Right cardiac atrium (tissue), 5 donors: ENCODE data around the gene SPON1. TPM values are rescaled to one million over a fixed set of nuclear protein-coding genes. Genes with fewer than 3 reads are reported as not detected.
A peak's percentile ranks its signal among the peaks of the same experiment; 100 is the strongest.
"Not testable (repeated sequence)": the region's sequence is repeated elsewhere in the genome, so short reads cannot be mapped to it uniquely, and the experiment has no call there.

Source experiments
- ATAC-seq, 2 donors: fragments of 200-7000 bp; cut with Tn5 transposase; one replicate each; pipeline versions ENCODE4 v1.8.0 to v1.9.1; 2020; ENCODE audit warnings: moderate library complexity in 2 of 2, mild to moderate bottlenecking in 1 of 2
- DNase-seq, 3 donors: peaks; one replicate each; pipeline ENCODE4 v3.0.0-alpha.2; 2020
- H3K27ac ChIP-seq: one replicate; pipeline ENCODE4 v1.5.1; 2013; ENCODE audit warnings: mild to moderate bottlenecking, low read length, control low read depth, moderate library complexity
- H3K27me3 ChIP-seq: one replicate; pipeline ENCODE4 v1.6.1; 2013; ENCODE audit not compliant: control insufficient read depth, insufficient read depth
- H3K4me1 ChIP-seq: one replicate; pipeline ENCODE4 v1.6.1; 2013; ENCODE audit warnings: low read length; ENCODE audit not compliant: control insufficient read depth, insufficient read depth
- H3K4me3 ChIP-seq: one replicate; pipeline ENCODE4 v1.5.1; 2013; ENCODE audit warnings: low read length, control low read depth
- H3K9me3 ChIP-seq: one replicate; pipeline ENCODE4 v1.6.1; 2013; ENCODE audit warnings: low read length; ENCODE audit not compliant: control insufficient read depth
- WGBS: extraction: QIAGEN DNeasy Blood & Tissue Kit; methylation state at CpG from one replicate; pipeline ENCODE4 v1.1.7; 2013; 5-methylcytosine and 5-hydroxymethylcytosine counted together
- intact Hi-C, 4 donors: fragments of 100-400 bp; cut with DNase I; formaldehyde crosslinking; loops; one replicate each; pipeline versions ENCODE4 v1.11.0 to v1.14.0; 2022 to 2023
- polyA plus RNA-seq: library from polyadenylated mRNA; stranded (reverse); fragments of 200-250 nt; gene quantifications from one replicate; pipeline ENCODE4 v1.2.3, GENCODE V29; 2013
- total RNA-seq, 4 donors: library from RNA; stranded (reverse); fragmentation: NEBNext Ultra II Directional; extraction: Animal tissue kit (Norgen Biotek cat#: 25700); gene quantifications; one replicate each; pipeline ENCODE4 v1.2.1, GENCODE V29; 2021
- donor health status: healthy with polysubstance abuse.
- donor health status: DM: no; HTN: yes; CAD: no.
- donor health status: DM: no; HTN: no; CAD: no.
- donor health status: DM: no; HTN: yes; CAD: no; lungs with severe emphysema.
- donor health status: DM: yes; HTN: yes; CAD: no.

Gene SPON1
- total and polyA plus RNA-seq, 5 donors = 12.6 to 32.7 (median 24.7) TPM

DNA sequence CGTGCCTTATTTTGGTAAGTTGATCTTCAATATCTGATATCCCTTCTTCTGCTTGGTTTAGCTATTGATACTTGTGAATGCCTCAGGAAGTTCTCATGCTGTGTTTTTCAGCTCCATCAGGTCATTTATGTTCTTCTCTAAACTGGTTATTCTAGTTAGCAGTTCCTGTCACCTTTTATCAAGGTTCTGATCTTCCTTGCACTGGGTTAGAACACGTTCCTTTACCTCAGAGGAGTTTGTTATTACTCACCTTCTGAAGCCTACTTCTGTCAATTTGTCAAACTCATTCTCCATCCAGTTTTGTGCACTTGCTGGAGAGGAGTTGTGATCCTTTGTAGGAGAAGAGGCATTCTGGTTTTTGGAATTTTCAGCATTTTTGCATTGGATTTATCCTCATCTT lies 126.3 kb downstream of the SPON1 start:
- H3K27ac ChIP-seq, H3K27me3 ChIP-seq, ATAC-seq, H3K4me1 ChIP-seq, intact Hi-C loops, DNase-seq, H3K4me3 ChIP-seq, H3K9me3 ChIP-seq: not testable (repeated sequence)
- WGBS = 92% methylated on average over 2 of the region's 2 CpGs

DNA sequence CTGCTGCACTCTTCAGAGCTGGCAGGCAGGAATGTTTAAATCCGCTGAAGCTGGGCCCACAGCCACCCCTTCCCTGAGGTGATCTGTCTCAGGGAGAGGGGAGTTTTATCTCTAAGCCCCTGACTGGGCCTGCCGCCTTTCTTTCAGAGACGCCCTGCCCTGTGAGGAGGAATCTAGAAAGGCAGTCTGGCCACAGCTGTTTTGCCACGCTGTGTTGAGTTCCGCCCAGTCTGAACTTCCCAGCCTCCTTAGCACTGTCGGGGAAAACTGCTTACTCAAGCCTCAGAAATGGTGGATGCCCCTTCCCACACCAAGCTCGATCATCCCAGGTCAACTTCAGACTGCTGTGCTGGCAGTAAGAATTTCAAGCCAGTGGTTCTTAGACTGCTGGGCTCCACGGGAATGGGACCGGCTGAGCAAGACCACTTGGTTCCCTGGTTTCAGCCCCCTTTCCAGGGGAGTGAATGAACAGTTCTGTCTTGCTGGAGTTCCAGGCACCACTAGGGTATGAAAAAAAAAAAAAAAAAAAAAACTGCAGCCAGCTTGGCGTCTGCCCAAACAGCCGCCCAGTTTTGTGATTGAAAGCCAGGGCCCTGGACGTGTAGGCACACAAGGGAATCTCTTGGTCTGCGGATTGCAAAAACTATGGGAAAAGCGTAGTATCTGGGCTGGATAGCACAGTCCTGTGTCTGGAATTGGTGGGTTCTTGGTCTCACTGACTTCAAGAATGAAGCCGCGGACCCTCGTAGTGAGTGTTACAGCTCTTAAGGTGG lies 127.4 kb downstream of the SPON1 start:
- Histone ChIP-seq H3K27me3 (no peaks in the 10 kb centered on the region), H3K4me3 (no peak overlapping the region), H3K9me3 (no peaks in the 10 kb centered on the region), H3K4me1 (no peaks in the 10 kb centered on the region), H3K27ac (peak overlapping the region; percentile 86)
- WGBS = 62% methylated on average over 17 of the region's 17 CpGs
- peak; percentile 58 to 80 (median 79) for DNase-seq
- intact Hi-C loops = no loop called here
- ATAC-seq = peak; percentile 88 to 90

- WGBS = 69% methylated on average over 8 of the region's 9 CpGs
- H3K27ac ChIP-seq, DNase-seq, H3K9me3 ChIP-seq, H3K27me3 ChIP-seq, H3K4me1 ChIP-seq, ATAC-seq, intact Hi-C loops, H3K4me3 ChIP-seq: not testable (repeated sequence)
Measured at GRCh38 chr11:14090631-14091030, 128.1 kb downstream of the SPON1 start.

- Histone ChIP-seq H3K9me3 (no peaks in the 10 kb centered on the region), H3K4me1 (no peaks in the 10 kb centered on the region), H3K27me3 (no peaks in the 10 kb centered on the region), H3K27ac (no peak overlapping the region), H3K4me3 (no peak overlapping the region)
- intact Hi-C loops = no loop called here
- WGBS = 0% methylated on average over 1 of the region's 1 CpG
- DNase-seq = no peak
- no peak for ATAC-seq
Measured at GRCh38 chr11:14093065-14093464, 130.5 kb downstream of the SPON1 start.

GRCh38 chr11:14094481-14095037 lies 132.0 kb downstream of the SPON1 start:
- Histone ChIP-seq H3K4me3 (no peak overlapping the region), H3K27ac (no peak overlapping the region), H3K27me3 (no peaks in the 10 kb centered on the region), H3K4me1 (no peaks in the 10 kb centered on the region), H3K9me3 (no peaks in the 10 kb centered on the region)
- no peak for ATAC-seq
- intact Hi-C loops = no loop called here
- DNase-seq = no peak
- 96% methylated on average over 3 of the region's 3 CpGs for WGBS

DNA sequence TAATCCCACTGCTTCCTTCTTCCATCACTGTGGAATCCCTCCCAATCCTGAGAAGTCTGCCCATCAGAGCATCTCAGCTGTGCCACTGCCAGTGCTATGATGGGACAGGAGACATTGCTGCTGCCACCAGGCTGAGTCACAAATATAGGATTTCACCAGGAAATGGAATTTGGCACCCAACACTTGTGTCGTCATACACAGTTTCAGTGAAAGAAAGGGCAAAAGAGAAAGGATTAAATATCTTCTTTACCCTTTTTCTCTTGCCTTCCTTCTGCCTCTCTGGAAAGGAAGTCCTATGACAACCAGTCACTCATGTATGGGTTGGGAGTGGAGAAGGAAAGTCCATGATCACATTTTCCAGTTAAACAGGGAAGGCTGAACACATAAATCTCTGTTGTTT lies 133.4 kb downstream of the SPON1 start:
- intact Hi-C loops = no loop called here

GRCh38 chr11:14096606-14097005 lies 134.1 kb downstream of the SPON1 start:
- Histone ChIP-seq H3K27me3 (no peaks in the 10 kb centered on the region), H3K4me1 (no peaks in the 10 kb centered on the region), H3K27ac (no peak overlapping the region), H3K4me3 (no peak overlapping the region), H3K9me3 (no peaks in the 10 kb centered on the region)
- intact Hi-C loops = no loop called here
- DNase-seq = no peak
- ATAC-seq = no peak

More for the DNA sequence above, 133.4 kb downstream of the SPON1 start:
- H3K9me3 ChIP-seq = no peaks in the 10 kb centered on the region
- peak in 1 of 2 donors; percentile 28 for ATAC-seq
- no peaks in the 10 kb centered on the region for H3K4me1 ChIP-seq
- 66% methylated on average over 1 of the region's 1 CpG for WGBS
- H3K27ac ChIP-seq = no peak overlapping the region
- no peaks in the 10 kb centered on the region for H3K27me3 ChIP-seq
- no peak overlapping the region for H3K4me3 ChIP-seq
- no peak for DNase-seq

DNA sequence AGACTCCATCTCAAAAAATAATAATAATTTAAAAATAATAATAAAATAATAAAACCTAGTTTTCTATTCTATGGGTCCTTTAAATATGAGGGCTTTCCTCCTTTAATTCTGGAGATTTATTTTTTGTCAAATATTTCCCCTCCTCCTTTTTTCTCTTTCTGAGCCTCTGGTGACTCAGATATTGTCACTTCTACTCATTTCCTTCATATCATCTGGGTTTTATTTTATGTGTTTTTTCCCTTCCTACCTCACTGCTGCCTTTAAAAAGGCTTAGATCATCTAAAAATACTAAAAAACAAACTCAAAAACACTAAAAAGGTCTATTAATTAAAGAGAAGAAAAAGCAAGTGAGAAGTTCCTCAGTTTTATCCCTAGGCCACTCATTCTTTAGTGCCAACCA lies 138.9 kb downstream of the SPON1 start:
- no peak overlapping the region for H3K27ac ChIP-seq
- intact Hi-C loops = no loop called here
- H3K9me3 ChIP-seq = no peaks in the 10 kb centered on the region
- ATAC-seq (no peak), DNase-seq (no peak)
- H3K27me3 ChIP-seq = no peaks in the 10 kb centered on the region
- no peaks in the 10 kb centered on the region for H3K4me1 ChIP-seq
- H3K4me3 ChIP-seq = no peak overlapping the region

DNA sequence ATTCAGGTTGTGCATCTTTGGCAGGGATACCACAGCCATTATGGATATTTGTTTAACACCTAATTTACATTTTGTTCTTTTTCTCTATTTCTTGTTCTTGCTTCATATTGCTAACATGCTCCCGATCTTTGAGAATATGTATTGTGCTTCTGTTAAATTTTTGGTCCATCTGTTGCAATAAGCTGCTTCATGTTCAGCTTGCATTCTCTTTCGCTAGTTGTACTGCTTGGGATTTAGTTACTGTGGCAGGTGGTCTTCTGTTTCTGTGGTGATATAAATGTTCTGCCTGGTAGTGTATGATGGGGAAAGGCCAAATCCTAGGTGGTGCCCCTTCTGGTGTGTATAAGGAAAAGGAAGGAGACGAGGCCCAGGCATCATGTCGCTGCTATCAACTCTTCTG lies 140.2 kb downstream of the SPON1 start:
- WGBS = 95% methylated on average over 4 of the region's 4 CpGs
- intact Hi-C loops = no loop called here

DNA sequence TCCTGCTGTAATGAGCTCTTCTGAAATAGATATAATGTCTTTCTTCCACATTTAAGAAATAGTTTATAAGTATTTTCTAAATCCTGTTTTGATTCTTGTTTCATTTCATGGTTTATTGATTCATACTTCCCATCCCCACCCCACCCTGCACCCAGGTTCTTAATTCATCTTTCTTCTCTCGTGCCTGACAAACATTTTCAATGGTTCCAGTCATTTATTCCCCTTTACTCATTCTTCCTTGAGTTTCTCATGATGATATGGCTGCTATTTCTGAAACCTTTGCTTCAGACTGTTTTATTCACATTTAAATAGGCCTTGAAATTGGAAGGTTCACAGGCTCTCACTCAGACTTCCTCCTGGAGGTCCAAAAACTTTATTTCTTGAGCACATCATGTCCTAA lies 142.9 kb downstream of the SPON1 start:
- intact Hi-C loops = no loop called here
- Histone ChIP-seq H3K4me3 (no peak overlapping the region), H3K9me3 (no peaks in the 10 kb centered on the region), H3K27me3 (no peaks in the 10 kb centered on the region), H3K27ac (no peak overlapping the region), H3K4me1 (no peaks in the 10 kb centered on the region)
- ATAC-seq (no peak), DNase-seq (no peak)
- 93% methylated on average over 1 of the region's 1 CpG for WGBS

More for the DNA sequence above, 140.2 kb downstream of the SPON1 start:
- Histone ChIP-seq H3K27me3 (no peaks in the 10 kb centered on the region), H3K4me3 (no peak overlapping the region), H3K27ac (no peak overlapping the region), H3K4me1 (no peaks in the 10 kb centered on the region), H3K9me3 (no peaks in the 10 kb centered on the region)
- no peak for ATAC-seq
- no peak for DNase-seq

DNA sequence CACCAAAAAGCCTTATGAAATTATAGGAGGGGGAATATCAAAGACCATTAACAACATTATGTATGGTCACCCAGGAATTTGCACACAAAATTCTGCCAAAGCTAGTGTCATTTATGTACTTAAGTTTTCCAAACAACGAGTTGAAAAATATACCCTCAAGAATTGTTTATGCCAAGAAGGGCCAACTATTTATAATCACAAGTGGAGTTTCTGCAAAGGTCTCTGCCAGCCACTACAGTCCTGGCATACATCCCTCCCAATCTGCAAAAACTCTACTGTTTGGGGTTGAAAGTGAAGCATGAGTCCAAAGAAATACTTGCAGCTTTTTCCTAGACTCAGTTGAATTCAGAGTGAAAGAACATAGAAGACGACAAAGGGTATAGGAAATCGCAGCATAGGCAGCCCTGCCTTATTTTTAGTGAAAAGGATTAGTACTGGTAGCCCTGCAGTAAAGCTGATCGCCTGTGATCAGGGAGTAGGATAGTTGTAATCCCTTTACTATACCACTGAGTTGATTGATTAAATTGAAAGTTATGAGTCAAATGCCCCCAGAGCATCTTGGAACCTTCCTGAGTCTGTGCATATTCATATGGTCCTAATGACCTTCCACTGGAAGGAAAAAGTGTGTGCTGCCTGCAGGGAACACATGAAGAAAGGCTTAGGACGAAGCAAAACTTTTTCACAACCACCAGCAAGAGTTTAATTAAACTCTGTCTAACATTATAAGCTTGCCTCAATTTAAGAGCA lies 144.0 kb downstream of the SPON1 start:
- 78% methylated on average over 5 of the region's 5 CpGs for WGBS
- H3K4me3 ChIP-seq = no peak overlapping the region
- DNase-seq (no peak), ATAC-seq (no peak)
- H3K27ac ChIP-seq = no peak overlapping the region
- H3K27me3 ChIP-seq = no peaks in the 10 kb centered on the region
- H3K9me3 ChIP-seq = no peaks in the 10 kb centered on the region
- intact Hi-C loops = no loop called here
- H3K4me1 ChIP-seq = no peaks in the 10 kb centered on the region
